ENCODE data around the gene EIF4G3.

EIF4G3 gene

GRCh38 chr1:21189906-21190500 is 13.3 kb upstream of the EIF4G3 start:
- H3K27me3 ChIP-seq (replicated peaks), result no peaks in the 10 kb centered on the region
- H3K27ac ChIP-seq, result no peak overlapping the region
- TF ChIP-seq CTCF (IDR thresholded peaks at IDR 0.05; ENCODE audit: low read depth, low read length, missing control alignments), result no peak
- DNase-seq, result no peak
- no peaks in the 10 kb centered on the region for H3K36me3 ChIP-seq (replicated peaks)
- in situ Hi-C loops (cut with HindIII; ENCODE audit: low pct_ligation_motif_present, low sequenced_read_pairs), result loop anchor here (25.0 kb wide), 1 partner anchor 203 kb away; no protein-coding TSS in a partner anchor
- H3K4me3 ChIP-seq (ENCODE audit: low read depth, low read length), result no peak overlapping the region

- no peaks in the 10 kb centered on the region for H3K36me3 ChIP-seq (replicated peaks)
- no peak overlapping the region for H3K27ac ChIP-seq
- no peak for TF ChIP-seq CTCF (IDR thresholded peaks at IDR 0.05; ENCODE audit: low read depth, low read length, missing control alignments)
- DNase-seq, result no peak
- in situ Hi-C loops (cut with HindIII; ENCODE audit: low pct_ligation_motif_present, low sequenced_read_pairs), result loop anchor here (25.0 kb wide), 1 partner anchor 202 kb away; no protein-coding TSS in a partner anchor
- H3K27me3 ChIP-seq (replicated peaks), result no peaks in the 10 kb centered on the region
- H3K4me3 ChIP-seq (ENCODE audit: low read depth, low read length), result no peak overlapping the region
These were observed 12.7 kb upstream of the EIF4G3 start for GRCh38 chr1:21189421-21189820.

GRCh38 chr1:21188235-21188634 is 11.5 kb upstream of the EIF4G3 start:
- no peak for DNase-seq
- in situ Hi-C loops (cut with HindIII; ENCODE audit: low pct_ligation_motif_present, low sequenced_read_pairs), result loop anchor here (25.0 kb wide), 1 partner anchor 201 kb away; no protein-coding TSS in a partner anchor
- no peak overlapping the region for H3K27ac ChIP-seq
- TF ChIP-seq CTCF (IDR thresholded peaks at IDR 0.05; ENCODE audit: low read depth, low read length, missing control alignments), result no peak
- H3K36me3 ChIP-seq (replicated peaks), result no peaks in the 10 kb centered on the region
- H3K4me3 ChIP-seq (ENCODE audit: low read depth, low read length), result no peak overlapping the region
- H3K27me3 ChIP-seq (replicated peaks), result no peaks in the 10 kb centered on the region

GRCh38 chr1:21185221-21185731 is 8.6 kb upstream of the EIF4G3 start:
- in situ Hi-C loops (cut with HindIII; ENCODE audit: low pct_ligation_motif_present, low sequenced_read_pairs), result loop anchor here (25.0 kb wide), 1 partner anchor 198 kb away; no protein-coding TSS in a partner anchor
- Histone ChIP-seq H3K27ac (no peak overlapping the region), H3K36me3 (replicated peaks) (no peaks in the 10 kb centered on the region), H3K27me3 (replicated peaks) (no peaks in the 10 kb centered on the region), H3K4me3 (ENCODE audit: low read depth, low read length) (no peak overlapping the region)
- TF ChIP-seq CTCF (IDR thresholded peaks at IDR 0.05; ENCODE audit: low read depth, low read length, missing control alignments), result no peak
- no peak for DNase-seq

- in situ Hi-C loops (cut with HindIII; ENCODE audit: low pct_ligation_motif_present, low sequenced_read_pairs), result loop anchor here (25.0 kb wide), 1 partner anchor 197 kb away; no protein-coding TSS in a partner anchor
- H3K27me3 ChIP-seq (replicated peaks), result no peaks in the 10 kb centered on the region
These were observed 7.6 kb upstream of the EIF4G3 start for GRCh38 chr1:21184276-21184675.

More at GRCh38 chr1:21184276-21184675, 7.6 kb upstream of the EIF4G3 start:
- TF ChIP-seq CTCF (IDR thresholded peaks at IDR 0.05; ENCODE audit: low read depth, low read length, missing control alignments), result no peak
- Histone ChIP-seq H3K4me3 (ENCODE audit: low read depth, low read length) (no peak overlapping the region), H3K36me3 (replicated peaks) (no peaks in the 10 kb centered on the region), H3K27ac (no peak overlapping the region)
- no peak for DNase-seq

All from brain microvascular endothelial cell (primary cell).